IMR-90 (cell line): ENCODE measurements around the gene ZNF177. TPM values are rescaled to one million over a fixed set of nuclear protein-coding genes. Genes with fewer than 3 reads are reported as not detected.

ENCODE experiments used
- ATAC-seq: fragments of 200-7000 bp; cut with Tn5 transposase; 2 replicates; pipeline ENCODE4 v1.9.1; 2020; ENCODE audit warnings: low read depth, mild to moderate bottlenecking, moderate library complexity
- BruUV-seq: library from RNA; stranded (reverse); fragments of 400-500 nt; replicated peaks from 2 replicates; lab custom pipeline; 2021; lab: Mats Ljungman, UMichigan
- CTCF ChIA-PET: fragments of 300-600 bp; formaldehyde crosslinking; extraction: SDS; loops from one replicate; lab custom pipeline; 2021; ENCODE audit warnings: antibody characterized with exemption; lab: Yijun Ruan, JAX
- POLR2A ChIA-PET: fragments of 300-600 bp; sonication (Branson Sonifier 250); formaldehyde crosslinking; loops from one replicate; lab custom pipeline; 2022; ENCODE audit warnings: antibody characterized with exemption; ENCODE audit not compliant: unreplicated experiment; lab: Charles Lee
- DNase-seq: peaks from one replicate; pipeline ENCODE4 v3.0.0; 2013
- H2AFZ ChIP-seq: replicated peaks from 2 replicates; pipeline ENCODE3; 2013; ENCODE audit warnings: low read length, mild to moderate bottlenecking; ENCODE audit not compliant: poor library complexity
- H2AK5ac ChIP-seq: 2 replicates; pipeline ENCODE4 v1.6.1; 2013; ENCODE audit warnings: low read depth, low read length, inconsistent platforms
- H2AK9ac ChIP-seq: replicated peaks from 2 replicates; pipeline ENCODE3; 2013; ENCODE audit warnings: mild to moderate bottlenecking, low read depth, low read length, moderate library complexity; ENCODE audit not compliant: poor library complexity
- H2BK120ac ChIP-seq: 2 replicates; pipeline ENCODE4 v1.6.1; 2013; ENCODE audit warnings: low read depth, low read length, inconsistent platforms
- H2BK15ac ChIP-seq: 3 replicates; pipeline ENCODE4 v1.6.1; 2013; ENCODE audit warnings: low read depth, low read length, inconsistent platforms
- H2BK20ac ChIP-seq: 2 replicates; pipeline ENCODE4 v1.6.1; 2013; ENCODE audit warnings: low read depth, mild to moderate bottlenecking, inconsistent platforms, low read length, moderate library complexity
- H2BK5ac ChIP-seq: 2 replicates; pipeline ENCODE4 v1.6.1; 2013; ENCODE audit warnings: mild to moderate bottlenecking, low read depth, low read length, inconsistent platforms; ENCODE audit not compliant: poor library complexity, severe bottlenecking
- H3K14ac ChIP-seq: replicated peaks from 2 replicates; pipeline ENCODE4 v1.6.1; 2013; ENCODE audit warnings: low read depth, low read length, inconsistent platforms
- H3K18ac ChIP-seq: 2 replicates; pipeline ENCODE4 v1.6.1; 2013; ENCODE audit warnings: low read depth, low read length, control low read depth
- H3K23ac ChIP-seq: 2 replicates; pipeline ENCODE4 v1.6.1; 2013; ENCODE audit warnings: low read depth, low read length, inconsistent platforms
- H3K27ac ChIP-seq: 2 replicates; pipeline ENCODE4 v1.5.1; 2013; ENCODE audit warnings: mild to moderate bottlenecking, control low read depth, low read length; ENCODE audit not compliant: insufficient read depth
- H3K27me3 ChIP-seq: 2 replicates; pipeline ENCODE4 v1.6.1; 2013; ENCODE audit warnings: low read length; ENCODE audit not compliant: control insufficient read depth, insufficient read depth
- H3K36me3 ChIP-seq: 2 replicates; pipeline ENCODE4 v1.6.1; 2013; ENCODE audit warnings: low read length, mixed read lengths; ENCODE audit not compliant: control insufficient read depth, insufficient read depth
- H3K4ac ChIP-seq: 2 replicates; pipeline ENCODE4 v1.6.1; 2013; ENCODE audit warnings: low read depth, low read length, inconsistent platforms
- H3K4me1 ChIP-seq: 2 replicates; pipeline ENCODE4 v1.6.1; 2013; ENCODE audit warnings: low read length, mixed read lengths; ENCODE audit not compliant: control insufficient read depth, insufficient read depth
- H3K4me2 ChIP-seq: 2 replicates; pipeline ENCODE4 v1.6.1; 2013; ENCODE audit warnings: low read depth, mild to moderate bottlenecking, control low read depth, low read length, moderate library complexity
- H3K4me3 ChIP-seq: 2 replicates; pipeline ENCODE4 v1.5.1; 2013; ENCODE audit warnings: low read depth, mild to moderate bottlenecking, control low read depth, low read length, moderate library complexity; ENCODE audit not compliant: insufficient read depth
- H3K56ac ChIP-seq: 2 replicates; pipeline ENCODE4 v1.6.1; 2013; ENCODE audit warnings: low read length, inconsistent platforms; ENCODE audit not compliant: insufficient read depth; ENCODE audit errors: extremely low read depth
- H3K79me1 ChIP-seq, 2 experiments: 2 replicates each; pipeline ENCODE4 v1.6.1; 2013; ENCODE audit warnings: low read length in 2 of 2, inconsistent platforms in 1 of 2, low read depth in 1 of 2
- H3K9ac ChIP-seq: 2 replicates; pipeline ENCODE4 v1.6.1; 2013; ENCODE audit warnings: low read depth, low read length, control low read depth
- H3K9me1 ChIP-seq: 2 replicates; pipeline ENCODE4 v1.6.1; 2013; ENCODE audit warnings: low read length, inconsistent platforms; ENCODE audit not compliant: insufficient read depth
- H3K9me3 ChIP-seq: 2 replicates; pipeline ENCODE4 v1.6.1; 2013; ENCODE audit warnings: low read length; ENCODE audit not compliant: control insufficient read depth, insufficient read depth
- H4K20me1 ChIP-seq: 2 replicates; pipeline ENCODE4 v1.6.1; 2013; ENCODE audit warnings: low read length, inconsistent platforms; ENCODE audit not compliant: insufficient read depth
- H4K5ac ChIP-seq: 2 replicates; pipeline ENCODE4 v1.6.1; 2013; ENCODE audit warnings: mild to moderate bottlenecking, low read depth, low read length, control low read depth
- H4K8ac ChIP-seq, 2 experiments: 2 replicates each; pipeline ENCODE4 v1.6.1; 2013; ENCODE audit warnings: low read depth in 2 of 2, low read length in 2 of 2, control low read depth in 1 of 2, inconsistent platforms in 1 of 2
- H4K91ac ChIP-seq: 2 replicates; pipeline ENCODE4 v1.6.1; 2013; ENCODE audit warnings: low read depth, low read length, inconsistent platforms; ENCODE audit not compliant: insufficient read depth
- BHLHE40 ChIP-seq: fragments of 150-350 bp; IDR thresholded peaks from 2 replicates; pipeline ENCODE4 v1.6.1; 2016; ENCODE audit warnings: mild to moderate bottlenecking, low read depth, low read length
- CTCF ChIP-seq: conservative IDR thresholded peaks from 2 replicates; pipeline ENCODE4 v1.5.1; 2012; ENCODE audit warnings: mild to moderate bottlenecking, low read depth, low read length, improper control_type of control experiment
- POLR2A ChIP-seq: IDR thresholded peaks from 2 replicates; pipeline ENCODE4 v1.6.1; 2012; ENCODE audit warnings: mild to moderate bottlenecking, low read depth, low read length
- RCOR1 ChIP-seq: IDR thresholded peaks from 2 replicates; pipeline ENCODE4 v1.6.1; 2012; ENCODE audit warnings: mild to moderate bottlenecking, low read length, improper control_type of control experiment; ENCODE audit not compliant: insufficient replicate concordance
- WGBS, 2 experiments: methylation state at CpG; one replicate each; pipeline versions ENCODE4 v1.1.5 to v1.1.7; 2013; ENCODE audit warnings: missing lambda C conversion rate in 2 of 2; ENCODE audit not compliant: insufficient read length in 1 of 2; ENCODE audit errors: extremely low coverage in 2 of 2; 5-methylcytosine and 5-hydroxymethylcytosine counted together
- dilution Hi-C: fragments of 300-500 bp; cut with HindIII; formaldehyde crosslinking; loops from one replicate; pipeline ENCODE4 v1.14.3; 2018; ENCODE audit warnings: low sequenced_read_pairs; ENCODE audit not compliant: unreplicated experiment
- in situ Hi-C: fragments of 300-500 bp; cut with MboI; formaldehyde crosslinking; loops from 3 replicates; pipeline ENCODE4 v1.14.3; 2019; ENCODE audit warnings: low sequenced_read_pairs, inconsistent platforms, mixed read lengths
- intact Hi-C: fragments of 100-400 bp; cut with micrococcal nuclease; formaldehyde crosslinking; loops from 2 replicates; pipeline ENCODE4 v1.10.0; 2022
- polyA plus RNA-seq, 3 experiments: library from polyadenylated mRNA; depleted of rRNA; stranded (reverse); fragments of >200 nt; gene quantifications; 2 replicates each; pipeline ENCODE4 v1.2.3, GENCODE V29; 2012; ENCODE audit warnings: low replicate concordance in 1 of 3
- total RNA-seq: library from RNA; depleted of rRNA; stranded (reverse); fragments of >200 nt; gene quantifications from 2 replicates; pipeline ENCODE4 v1.2.3, GENCODE V29; 2012

ZNF177 gene
- total and polyA plus RNA-seq, 2 of the 4 experiments (the other 2 are of a cell fraction), result 0.87 to 1.1 TPM

GRCh38 chr19:9323919-9324583, 38.8 kb upstream of the ZNF177 start, which contains the start of gene ZNF559:
ZNF559 (plus strand) TSS chr19:9324179; CDS start chr19:9338550, 14,371 bp downstream.
- Histone ChIP-seq H2AK5ac (peak within 1 kb of the TSS; percentile 82), H3K36me3 (peaks cover 3% of the 10 kb centered on the region; the same call in 1 of the 2 replicates), H3K18ac (no peak within 1 kb of the TSS), H3K4me3 (peak within 1 kb of the TSS; percentile 66), H4K91ac (peak within 1 kb of the TSS; percentile 27), H3K14ac (peak within 1 kb of the TSS; percentile 85), H3K9ac (peak within 1 kb of the TSS; percentile 70), H2AFZ (peak within 1 kb of the TSS; percentile 100), H2BK5ac (peak within 1 kb of the TSS; percentile 42), H2BK20ac (no peak within 1 kb of the TSS), H4K8ac (peak within 1 kb of the TSS; percentile 91 to 92), H4K5ac (peak within 1 kb of the TSS; percentile 50), H3K27ac (peak within 1 kb of the TSS; percentile 54), H4K20me1 (no peaks in the 10 kb centered on the region), H3K27me3 (no peaks in the 10 kb centered on the region), H3K79me1 (peaks cover 5 to 7% of the 10 kb centered on the region in 2 experiments; a peak in 3 of 4 replicates), H3K9me3 (peaks cover 18% of the 10 kb centered on the region), H3K4ac (peak within 1 kb of the TSS; percentile 82), H2BK120ac (0 out of 2 replicates have a peak within 1 kb of the TSS, but pooled peaks have one; percentile 8), H3K4me1 (0 out of 2 replicates have a peak, but pooled peaks cover 2% of the 10 kb centered on the region), H3K9me1 (no peaks in the 10 kb centered on the region), H3K23ac (peak within 1 kb of the TSS; percentile 74; the same call in 1 of the 2 replicates), H2BK15ac (no peak within 1 kb of the TSS), H3K4me2 (peak within 1 kb of the TSS; percentile 89), H3K56ac (0 out of 2 replicates have a peak within 1 kb of the TSS, but pooled peaks have one; percentile 5), H2AK9ac (peak within 1 kb of the TSS; percentile 96)
- 1% methylated on average over 23 of the region's 48 CpGs; no CpG with 5 or more reads in 1 of the 2 experiments for WGBS, 2 experiments
- TF ChIP-seq RCOR1, result no peak
- peak; percentile 59; the same call in 1 of the 2 replicates for TF ChIP-seq BHLHE40
- 0 out of 2 replicates have a peak, but pooled peaks have one; percentile 26 for TF ChIP-seq POLR2A
- peak; percentile 33 for TF ChIP-seq CTCF
- BruUV-seq, result no TSS peak
- POLR2A ChIA-PET, result no interaction called here
- in situ Hi-C loops, result loop anchor here (10.0 kb wide), 1 partner anchor 471 kb away; no protein-coding TSS in a partner anchor
- ATAC-seq, result peak; percentile 98
- CTCF ChIA-PET, result no interaction called here
- DNase-seq, result peak; percentile 92
- intact Hi-C loops, result loop anchor here (1.0 kb wide), 1 partner anchor 15 kb away; the partner anchor contains the start of gene ZNF699
- dilution Hi-C loops, result no loop called here
